ENCODE results near the gene RETN.

- no peak for TF ChIP-seq CTCF (IDR thresholded peaks at IDR 0.05; ENCODE audit: low read depth, low read length)
- TF ChIP-seq POLR2A (IDR thresholded peaks at IDR 0.05; ENCODE audit: extremely low read depth, insufficient read length) = no peak
Observed at GRCh38 chr19:7676854-7677253, 8.0 kb downstream of the RETN start, which contains the start of gene MCEMP1.
